ENCODE data around the gene AQP7.
"Not testable (repeated sequence)": the region's sequence is repeated elsewhere in the genome, so short reads cannot be mapped to it uniquely, and the experiment has no call there.

The AQP7 gene

GRCh38 chr9:33431420-33431819 lies 29.1 kb upstream of the AQP7 start:
- DNase-seq = no peak

- DNase-seq = no peak
These were observed 28.6 kb upstream of the AQP7 start for GRCh38 chr9:33430942-33431341.

GRCh38 chr9:33429256-33429985 lies 27.1 kb upstream of the AQP7 start:
- DNase-seq = no peak

GRCh38 chr9:33426843-33427293 lies 24.5 kb upstream of the AQP7 start:
- DNase-seq = no peak

GRCh38 chr9:33425128-33425533 lies 22.8 kb upstream of the AQP7 start:
- DNase-seq = no peak

- DNase-seq = not testable (repeated sequence)
These were observed 22.1 kb upstream of the AQP7 start for GRCh38 chr9:33424492-33424891.

- not testable (repeated sequence) for DNase-seq
These were observed 21.7 kb upstream of the AQP7 start for GRCh38 chr9:33424043-33424442.

- no peak for DNase-seq
These were observed 17.4 kb upstream of the AQP7 start for GRCh38 chr9:33419708-33420303.

GRCh38 chr9:33418090-33418489 lies 15.7 kb upstream of the AQP7 start:
- DNase-seq = no peak

- no peak for DNase-seq
These were observed 14.6 kb upstream of the AQP7 start for GRCh38 chr9:33416996-33417395.

- DNase-seq = peak; percentile 35
These were observed 13.2 kb upstream of the AQP7 start for GRCh38 chr9:33415501-33416038.

- DNase-seq = no peak
These were observed 12.6 kb upstream of the AQP7 start for GRCh38 chr9:33414889-33415500.

GRCh38 chr9:33414268-33414667 lies 11.9 kb upstream of the AQP7 start:
- DNase-seq = no peak

- DNase-seq = no peak
These were observed 5.7 kb upstream of the AQP7 start for GRCh38 chr9:33408087-33408486.

GRCh38 chr9:33407061-33407460 lies 4.7 kb upstream of the AQP7 start:
- DNase-seq = no peak

GRCh38 chr9:33404788-33405362 lies 2.5 kb upstream of the AQP7 start:
- DNase-seq = no peak

GRCh38 chr9:33403941-33404787 lies 1.8 kb upstream of the AQP7 start:
- no peak for DNase-seq

- DNase-seq = not testable (repeated sequence)
These were observed 559 bp downstream of the AQP7 start for GRCh38 chr9:33401809-33402208.

- not testable (repeated sequence) for DNase-seq
These were observed 3.3 kb downstream of the AQP7 start for GRCh38 chr9:33399047-33399446.

- not testable (repeated sequence) for DNase-seq
These were observed 4.6 kb downstream of the AQP7 start for GRCh38 chr9:33397801-33398200.

GRCh38 chr9:33395159-33395879 lies 7.0 kb downstream of the AQP7 start:
- DNase-seq = not testable (repeated sequence)

GRCh38 chr9:33393986-33394385 lies 8.4 kb downstream of the AQP7 start:
- DNase-seq = not testable (repeated sequence)

Measured in NCI-H1694 (cell line).